ENCODE data around the gene MPHOSPH6. TPM values are rescaled to one million over a fixed set of nuclear protein-coding genes. Genes with fewer than 3 reads are reported as not detected.

Gene MPHOSPH6
- total and polyA plus RNA-seq, 2 of the 8 experiments (the other 6 are each of a cell fraction or from before 2014, with no cell fraction given): 19.7 to 32.9 TPM

DNA sequence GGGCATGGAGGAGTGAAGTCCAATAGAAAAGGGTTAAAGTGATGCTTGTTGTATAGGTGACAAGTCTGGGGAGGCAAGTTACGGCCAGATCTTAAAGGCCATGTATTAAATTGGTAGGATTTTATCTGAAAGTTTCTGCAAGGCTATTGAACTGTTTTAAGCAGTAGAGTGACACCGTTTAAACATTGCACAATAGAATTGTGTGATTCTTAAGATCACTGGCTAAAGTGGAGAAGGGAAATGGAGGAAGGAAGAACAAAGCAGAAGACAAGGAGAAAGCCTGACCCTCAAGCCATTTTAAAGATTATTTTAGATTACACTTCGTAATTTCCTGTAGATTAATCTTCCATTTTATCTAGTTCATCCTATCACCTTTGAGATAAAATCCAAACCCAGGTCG, 5.6 kb upstream of the MPHOSPH6 start:
- Histone ChIP-seq H3K4me3 (ENCODE audit: extremely low read depth in 1 of 4, insufficient read depth in 2 of 4, low read depth in 3 of 4, low read length in 4 of 4) (no peak overlapping the region), H3K4me1 (replicated peaks in 1 of 4; ENCODE audit: control insufficient read depth in 3 of 4, insufficient read depth in 4 of 4, low read length in 3 of 4) (peaks cover 0 to under 1% (median 0%) of the 10 kb centered on the region in 4 experiments; a peak in 1 of 7 replicates), H4K91ac (replicated peaks; ENCODE audit: insufficient read length, low read length) (no peak overlapping the region), H3K79me2 (ENCODE audit: control insufficient read depth in 1 of 2, insufficient read depth in 2 of 2, low read length in 2 of 2) (no peaks in the 10 kb centered on the region), H3K14ac (ENCODE audit: insufficient read length) (no peak overlapping the region), H2BK15ac (ENCODE audit: low read length) (no peak overlapping the region), H2BK120ac (replicated peaks; ENCODE audit: low read depth, low read length) (no peak overlapping the region), H2BK12ac (ENCODE audit: low read depth, low read length) (no peak overlapping the region), H3K23ac (ENCODE audit: insufficient read length) (no peak overlapping the region), H4K8ac (ENCODE audit: extremely low read depth, insufficient read depth, low read length) (no peak overlapping the region), H3K9me3 (ENCODE audit: insufficient read depth in 2 of 2, low read depth in 1 of 2, low read length in 1 of 2) (no peaks in the 10 kb centered on the region), H2BK20ac (ENCODE audit: low read length) (no peak overlapping the region), H3K79me1 (ENCODE audit: low read depth, low read length) (no peaks in the 10 kb centered on the region), H3K27me3 (replicated peaks in 1 of 4; ENCODE audit: control insufficient read depth in 3 of 4, extremely low read depth in 1 of 4, insufficient read depth in 3 of 4, low read length in 3 of 4) (peaks cover 0 to 15% (median 11%) of the 10 kb centered on the region in 4 experiments; a peak in 6 of 7 replicates), H3K56ac (replicated peaks; ENCODE audit: insufficient read length, low read depth, low read length) (no peak overlapping the region), H2AK5ac (ENCODE audit: low read depth, low read length) (no peak overlapping the region), H4K20me1 (replicated peaks in 1 of 2; ENCODE audit: control insufficient read depth in 1 of 2, insufficient read depth in 2 of 2, low read length in 2 of 2) (no peaks in the 10 kb centered on the region), H3K18ac (ENCODE audit: extremely low read depth, low read length) (no peak overlapping the region), H2BK5ac (ENCODE audit: low read depth, low read length) (no peak overlapping the region), H3K36me3 (ENCODE audit: control insufficient read depth in 2 of 4, insufficient read depth in 4 of 4, low read length in 3 of 4) (no peaks in the 10 kb centered on the region), H3K23me2 (ENCODE audit: low read depth, low read length) (no peaks in the 10 kb centered on the region; the same call in 1 of the 2 replicates), H3K4me2 (ENCODE audit: insufficient read depth in 1 of 2, low read depth in 2 of 2, low read length in 2 of 2) (no peak overlapping the region), H3K27ac (ENCODE audit: low read depth, low read length) (no peak overlapping the region), H3K4ac (replicated peaks; ENCODE audit: insufficient read length, low read depth, low read length) (no peak overlapping the region), H2AFZ (ENCODE audit: low read length) (no peak overlapping the region), H4K5ac (ENCODE audit: insufficient read length, low read depth, low read length) (no peak overlapping the region), H3K9ac (replicated peaks in 1 of 4; ENCODE audit: extremely low read depth in 1 of 4, low read depth in 3 of 4, low read length in 3 of 4) (no peak overlapping the region)
- no peak for DNase-seq (ENCODE audit: low read depth in 1 of 2, low spot score in 2 of 2)
- CTCF ChIA-PET (ENCODE audit: partially characterized antibody): interaction anchor here (0.6 kb wide), 1 partner anchor 17 kb away, joined by 3 read pairs; no protein-coding TSS in a partner anchor
- 89% methylated on average over 4 of the region's 4 CpGs; no CpG with 5 or more reads in 1 of the 2 experiments for WGBS, 2 experiments (ENCODE audit: extremely low coverage in 1 of 2, insufficient coverage in 1 of 2, insufficient read length in 1 of 2, insufficient replicate concordance in 2 of 2, low coverage in 1 of 2, low lambda C conversion rate in 2 of 2, missing lambda C conversion rate in 1 of 2)
- TF ChIP-seq YY1 (IDR thresholded peaks at IDR 0.05; ENCODE audit: low read depth, low read length) (no peak), USF2 (IDR thresholded peaks at IDR 0.05; ENCODE audit: low read length) (no peak), CHD2 (IDR thresholded peaks at IDR 0.05; ENCODE audit: low read length) (no peak), RBBP5 (IDR thresholded peaks at IDR 0.05; ENCODE audit: borderline replicate concordance, low read depth, low read length) (no peak)
- POLR2A ChIA-PET (ENCODE audit: partially characterized antibody): no interaction called here
- no peak for FAIRE-seq

Data from H1 (cell line).